HG03064 (cell line): ENCODE measurements around the gene ZDBF2.
"Not testable (repeated sequence)": the region's sequence is repeated elsewhere in the genome, so short reads cannot be mapped to it uniquely, and the experiment has no call there.

Experiments
- ATAC-seq: cut with Tn5 transposase; IDR thresholded peaks from one replicate; pipeline ENCODE4 v1.9.1; 2021; ENCODE audit warnings: low read depth; ENCODE audit not compliant: unreplicated experiment

The ZDBF2 gene

DNA sequence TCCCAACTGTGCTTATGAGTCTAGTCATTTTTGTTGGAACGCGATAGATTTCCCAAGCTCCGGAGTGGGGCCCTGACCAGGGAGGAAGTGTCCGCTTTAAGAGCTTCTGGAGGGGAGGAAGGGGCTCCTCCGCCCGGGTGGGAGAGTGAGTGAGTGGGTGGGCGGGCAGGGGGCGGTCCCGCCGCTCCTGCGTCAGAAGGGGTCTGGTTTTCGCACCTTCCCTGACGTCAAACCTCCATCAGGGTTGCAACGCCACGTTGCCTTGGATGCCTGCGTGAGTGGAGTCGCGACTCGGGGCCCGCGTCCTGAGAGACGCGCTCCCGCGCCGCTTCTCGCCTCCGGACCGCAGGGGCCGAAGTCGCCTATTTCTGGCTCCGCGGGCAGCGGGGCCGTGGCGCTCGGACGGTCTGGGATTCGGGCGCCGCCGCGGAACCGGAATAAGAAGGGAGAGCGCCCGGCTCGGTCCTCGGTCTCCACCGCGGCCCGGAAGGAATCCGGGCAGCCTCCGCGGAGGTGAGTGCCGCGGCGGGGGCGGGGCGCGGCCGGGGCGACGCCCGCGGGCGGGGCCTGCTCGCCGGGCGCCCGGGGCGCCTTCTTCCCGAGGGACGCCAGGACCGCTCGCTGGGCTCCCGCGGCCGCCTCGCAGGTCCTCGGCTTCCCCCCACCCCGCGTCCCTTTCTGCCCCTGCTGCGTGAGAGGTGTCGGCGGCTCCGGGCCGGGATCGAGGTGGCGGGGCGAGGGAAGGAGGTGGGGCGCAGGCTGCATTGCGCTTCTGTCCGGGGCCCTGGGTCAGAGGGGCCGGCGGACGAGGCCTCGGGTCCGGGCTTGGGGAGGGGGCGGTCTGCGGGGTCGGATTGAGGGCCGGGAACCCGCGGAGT lies at the start of gene ZDBF2:
TSS of gene ZDBF2 (plus strand) at position 230 of the 878 bp plus-strand sequence. CDS start 7,187 bp downstream, outside the sequence.
- ATAC-seq: peak; percentile 76

DNA sequence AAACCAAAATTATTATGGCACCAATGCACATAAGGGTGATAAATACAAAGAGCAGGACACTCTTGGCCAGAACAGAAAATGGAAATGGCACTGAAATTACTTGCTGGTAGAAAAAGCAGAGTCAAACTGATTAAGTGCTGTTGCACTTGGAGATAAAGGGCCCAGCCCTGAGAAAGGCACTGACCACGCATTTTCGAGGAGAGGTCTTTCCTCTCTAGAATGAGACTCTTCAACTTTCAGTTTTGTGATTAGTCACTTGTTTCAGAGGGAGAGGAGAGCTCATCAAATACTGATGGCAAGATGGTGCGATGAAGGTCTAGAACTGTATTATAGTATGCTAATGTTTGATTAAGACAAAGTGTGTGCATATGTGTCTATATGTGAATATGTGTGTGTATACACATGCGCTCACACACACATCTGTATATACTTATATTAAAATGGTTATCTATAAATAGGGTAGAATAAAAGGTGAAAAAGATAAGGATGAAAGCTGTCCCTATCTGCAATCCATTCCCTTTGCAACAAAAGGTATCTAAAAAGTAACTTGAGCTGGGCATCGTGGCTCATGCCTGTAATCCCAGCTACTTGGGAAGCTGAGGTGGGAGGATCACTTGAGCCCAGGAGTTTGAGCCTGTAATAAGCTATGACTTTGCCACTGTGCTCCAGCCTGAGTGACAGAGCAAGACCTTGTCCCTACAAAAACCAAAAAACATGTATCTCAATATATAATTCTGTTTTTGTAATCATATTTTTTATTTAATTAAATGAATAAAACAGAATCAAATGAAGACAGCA lies 48.8 kb upstream of the ZDBF2 start:
- peak; percentile 69 for ATAC-seq

GRCh38 chr2:206228636-206229035 lies 45.8 kb upstream of the ZDBF2 start:
- ATAC-seq: not testable (repeated sequence)

GRCh38 chr2:206229642-206230041 lies 44.8 kb upstream of the ZDBF2 start:
- ATAC-seq: no peak

GRCh38 chr2:206230060-206230762 lies 44.3 kb upstream of the ZDBF2 start:
- no peak for ATAC-seq

DNA sequence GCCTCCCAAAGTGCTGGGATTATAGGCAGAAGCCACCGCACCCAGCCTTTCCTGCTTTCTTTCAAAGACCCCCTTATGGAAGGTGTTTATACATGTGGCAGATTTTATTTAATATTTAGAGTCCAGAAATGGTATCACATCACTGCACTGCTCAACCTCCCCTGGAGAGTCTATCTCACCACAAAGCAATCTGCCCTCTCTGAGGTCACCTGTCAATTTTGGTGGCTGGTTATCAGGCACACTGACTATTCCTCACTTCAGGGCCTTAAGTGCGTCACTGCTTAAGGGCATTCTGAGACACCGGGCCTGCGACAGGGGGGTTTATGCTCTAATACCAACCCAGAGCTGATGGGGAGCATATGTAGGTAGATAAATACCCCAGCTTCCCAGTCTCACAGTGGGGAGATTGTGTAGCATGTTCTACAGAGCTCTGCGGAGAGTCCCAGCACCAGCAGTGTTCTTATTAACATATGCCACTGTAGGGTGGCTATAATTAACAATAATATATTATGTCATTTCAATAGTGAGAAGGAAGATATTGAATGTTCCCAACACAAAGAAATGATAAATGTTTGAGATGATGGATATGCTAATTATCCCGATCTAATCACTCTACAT lies 42.7 kb upstream of the ZDBF2 start:
- ATAC-seq: no peak

- no peak for ATAC-seq
These were observed 42.0 kb upstream of the ZDBF2 start for GRCh38 chr2:206232287-206233035.

GRCh38 chr2:206239157-206239556 lies 35.3 kb upstream of the ZDBF2 start:
- no peak for ATAC-seq

DNA sequence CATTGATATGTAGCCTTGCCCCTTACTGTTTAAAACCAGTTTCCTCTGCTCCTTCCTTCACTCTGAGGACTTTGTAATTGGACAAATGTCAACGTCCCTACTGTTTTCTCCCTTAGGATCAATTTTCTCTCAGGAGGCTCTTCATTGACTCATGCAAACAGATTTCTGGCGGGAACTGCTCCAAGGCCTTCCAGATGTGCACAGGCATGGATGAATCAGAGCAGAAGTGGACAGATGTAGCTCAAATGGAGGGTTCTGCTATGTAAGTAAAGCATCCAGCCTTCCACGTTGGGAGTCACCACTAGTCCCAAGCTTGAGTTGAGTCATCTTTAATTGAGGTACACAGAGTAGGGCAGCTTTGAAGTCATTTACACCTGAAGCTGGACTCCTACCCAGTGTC lies 34.1 kb upstream of the ZDBF2 start:
- ATAC-seq: no peak

- no peak for ATAC-seq
These were observed 32.7 kb upstream of the ZDBF2 start for GRCh38 chr2:206241736-206242135.

DNA sequence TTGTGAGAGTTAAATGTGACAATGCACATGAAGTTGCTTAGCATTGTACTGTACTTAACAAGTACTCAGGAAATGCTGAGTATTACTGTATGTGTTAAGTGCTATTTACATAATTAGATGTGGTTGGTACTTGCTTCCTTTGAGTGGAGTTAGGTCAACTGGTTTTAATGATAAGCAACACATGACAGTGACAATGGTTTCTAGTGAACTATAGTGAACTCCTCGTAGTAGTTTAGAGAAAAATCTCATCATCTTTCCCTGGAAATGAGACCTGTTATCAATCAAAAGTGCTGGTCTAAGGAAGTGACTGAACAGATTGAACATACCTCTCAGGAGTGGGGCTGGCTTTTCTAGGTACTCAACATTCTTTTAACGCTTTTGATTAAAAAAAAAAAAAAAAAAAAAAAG lies 29.2 kb upstream of the ZDBF2 start:
- peak; percentile 60 for ATAC-seq

DNA sequence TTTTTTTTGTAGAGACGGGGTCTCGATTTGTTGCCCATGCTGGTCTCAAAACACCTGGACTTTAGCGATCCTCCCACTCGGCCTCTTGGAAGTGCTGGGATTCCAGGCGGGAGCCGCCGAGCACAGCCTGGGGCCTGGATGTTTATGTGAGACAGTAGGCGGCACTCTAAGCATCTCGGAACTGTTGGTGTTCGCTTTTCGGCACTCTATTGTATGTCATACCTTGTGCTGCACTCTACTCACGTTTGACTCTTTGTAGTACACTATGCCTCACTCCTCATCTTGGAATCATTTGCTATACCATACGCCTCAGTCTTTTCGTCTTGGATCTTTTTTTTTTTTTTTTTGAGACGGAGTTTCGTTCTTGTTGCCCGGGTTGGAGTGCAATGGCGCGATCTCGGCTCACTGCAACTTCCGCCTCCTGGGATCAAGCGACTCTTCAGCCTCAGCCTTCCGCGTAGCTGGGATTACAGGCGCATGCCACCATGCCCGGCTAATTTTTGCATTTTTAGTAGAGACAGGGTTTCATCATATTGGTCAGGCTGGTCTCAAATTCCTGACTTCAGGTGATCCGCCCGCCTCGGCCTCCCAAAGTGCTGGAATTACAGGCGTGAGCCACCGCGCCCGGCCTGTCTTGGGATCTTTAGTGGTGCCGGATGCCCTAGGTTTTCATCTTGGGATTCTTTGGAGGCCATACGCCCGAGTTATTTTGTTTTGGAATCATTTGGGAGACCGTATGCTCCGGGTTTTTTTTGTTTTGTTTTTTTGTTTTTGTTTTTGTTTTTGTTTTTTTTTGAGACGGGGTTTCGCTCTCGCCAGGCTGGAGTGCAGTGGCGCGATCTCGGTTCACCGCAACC lies 24.2 kb upstream of the ZDBF2 start:
- peak; percentile 45 for ATAC-seq

DNA sequence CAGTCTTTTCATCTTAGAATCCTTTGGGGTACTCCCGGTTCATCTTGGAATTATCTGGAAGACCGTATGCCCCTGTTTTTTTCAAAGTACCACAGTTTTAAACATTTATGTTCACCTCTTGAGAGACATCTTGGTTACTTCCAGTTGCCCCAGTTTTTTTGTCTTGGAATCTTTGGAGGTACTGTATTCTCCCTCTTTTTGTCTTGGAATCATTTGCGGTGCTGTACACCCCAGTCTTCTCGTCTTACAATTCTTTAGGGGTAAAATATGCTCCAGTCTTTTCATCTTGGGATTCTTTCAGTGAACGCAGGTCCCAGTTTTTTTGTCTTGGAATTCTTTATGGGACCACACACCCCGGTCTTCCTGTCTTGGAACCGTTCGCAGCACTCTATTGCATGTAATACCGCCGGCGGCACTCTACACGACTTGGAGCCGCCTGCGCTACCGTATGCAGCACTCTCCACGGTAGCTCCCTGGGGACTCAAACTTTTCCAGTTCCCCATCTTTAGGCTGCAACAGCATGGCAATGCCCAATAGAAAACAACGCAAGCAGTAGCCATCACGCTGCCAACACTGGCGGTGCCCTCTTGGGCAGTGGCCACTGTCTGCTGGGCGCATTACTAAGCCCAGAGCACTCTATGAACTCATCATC lies 21.2 kb upstream of the ZDBF2 start:
- no peak for ATAC-seq

GRCh38 chr2:206253777-206254166 lies 20.7 kb upstream of the ZDBF2 start:
- no peak for ATAC-seq

GRCh38 chr2:206255003-206255402 lies 19.5 kb upstream of the ZDBF2 start:
- no peak for ATAC-seq

DNA sequence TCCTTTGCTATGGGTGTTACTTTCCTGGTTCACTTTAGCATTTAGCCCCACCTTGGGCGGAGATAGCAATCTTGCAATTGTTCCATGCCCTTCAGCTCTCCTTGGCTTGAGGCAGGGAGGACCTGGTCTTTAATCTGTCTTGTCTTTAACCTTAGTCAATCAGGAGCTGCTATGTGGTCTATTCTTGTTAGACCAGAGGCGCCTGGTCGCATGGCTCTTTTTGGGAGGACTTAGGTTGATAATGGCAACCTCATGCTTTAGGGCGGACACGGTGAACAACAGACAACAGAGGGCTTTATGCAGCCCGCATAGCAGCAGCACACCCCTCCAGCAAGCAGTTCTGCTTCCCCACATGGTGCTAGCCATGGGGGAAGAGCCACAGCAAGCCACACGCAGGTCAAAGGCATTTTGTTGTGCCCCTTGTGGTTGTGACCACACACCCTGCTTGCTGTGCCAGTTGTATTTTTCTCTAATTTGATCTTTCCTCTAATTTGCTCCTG lies 17.7 kb upstream of the ZDBF2 start:
- no peak for ATAC-seq

GRCh38 chr2:206257350-206257749 lies 17.1 kb upstream of the ZDBF2 start:
- no peak for ATAC-seq

- ATAC-seq: no peak
These were observed 16.6 kb upstream of the ZDBF2 start for GRCh38 chr2:206257861-206258260.
